KMS-11 (cell line): ENCODE data around the gene SANBR.

ENCODE experiments used
- H2AFZ ChIP-seq: fragments of 200-600 bp; sonication (generic); 2 replicates; pipeline ENCODE4 v1.6.1; 2016; ENCODE audit warnings: antibody characterized with exemption, mixed run types, low read depth
- H3K27ac ChIP-seq: fragments of 200-600 bp; sonication (generic); 2 replicates; pipeline ENCODE4 v1.6.1; 2016; ENCODE audit warnings: mild to moderate bottlenecking, mixed run types
- H3K27me3 ChIP-seq: fragments of 200-600 bp; sonication (generic); 2 replicates; pipeline ENCODE4 v1.6.1; 2017; ENCODE audit warnings: mild to moderate bottlenecking, low read depth, mixed run types, moderate library complexity; ENCODE audit not compliant: insufficient read depth
- H3K36me3 ChIP-seq: fragments of 200-600 bp; sonication (generic); 2 replicates; pipeline ENCODE4 v1.6.1; 2017; ENCODE audit warnings: mild to moderate bottlenecking, mixed run types; ENCODE audit not compliant: insufficient read depth
- H3K4me1 ChIP-seq: fragments of 200-600 bp; sonication (generic); 2 replicates; pipeline ENCODE4 v1.6.1; 2016; ENCODE audit warnings: mild to moderate bottlenecking, low read depth, mixed run types; ENCODE audit not compliant: poor library complexity, severe bottlenecking
- H3K4me2 ChIP-seq: fragments of 200-600 bp; sonication (generic); 2 replicates; pipeline ENCODE4 v1.7.0; 2016; ENCODE audit warnings: mild to moderate bottlenecking, mixed run types
- H3K4me3 ChIP-seq: fragments of 200-600 bp; sonication (generic); IDR thresholded peaks from 2 replicates; pipeline ENCODE4 v1.6.1; 2017; ENCODE audit warnings: low read depth, low read length, mixed read lengths; ENCODE audit not compliant: insufficient read depth
- H3K79me2 ChIP-seq: fragments of 200-600 bp; sonication (generic); 2 replicates; pipeline ENCODE4 v1.6.1; 2016; ENCODE audit warnings: low read depth, mixed run types; ENCODE audit not compliant: insufficient read depth
- H3K9ac ChIP-seq: fragments of 200-600 bp; sonication (generic); 2 replicates; pipeline ENCODE4 v1.6.1; 2016; ENCODE audit warnings: mild to moderate bottlenecking, mixed run types
- H4K20me1 ChIP-seq: fragments of 200-600 bp; sonication (generic); 2 replicates; pipeline ENCODE4 v1.6.1; 2016; ENCODE audit warnings: mild to moderate bottlenecking, mixed run types; ENCODE audit not compliant: insufficient read depth
- CTCF ChIP-seq: fragments of 200-600 bp; sonication (generic); conservative IDR thresholded peaks from 2 replicates; pipeline ENCODE4 v1.6.1; 2017; ENCODE audit warnings: low read depth, mild to moderate bottlenecking, antibody characterized with exemption, low read length, moderate library complexity, mixed read lengths

Gene SANBR

GRCh38 chr2:61017556-61018317, 47.9 kb upstream of the SANBR start, which contains the start of the genes PEX13 and PUS10:
TSS of gene PEX13 (plus strand) at chr2:61017720. CDS start at chr2:61017760, 40 bp downstream.
TSS of gene PUS10 (minus strand) at chr2:61018255. CDS start at chr2:61011890, 6,365 bp downstream.
- Histone ChIP-seq H3K4me3 (peak within 1 kb of the TSS; percentile 95), H4K20me1 (no peaks in the 10 kb centered on the region), H3K4me1 (peaks cover 28% of the 10 kb centered on the region), H3K4me2 (peak within 1 kb of the TSS; percentile 76), H2AFZ (peak within 1 kb of the TSS; percentile 62), H3K9ac (peak within 1 kb of the TSS; percentile 70; the same call in 1 of the 2 replicates), H3K79me2 (peaks cover 47% of the 10 kb centered on the region), H3K27ac (peak within 1 kb of the TSS; percentile 81), H3K27me3 (no peaks in the 10 kb centered on the region), H3K36me3 (no peaks in the 10 kb centered on the region)
- TF ChIP-seq CTCF = no peak

GRCh38 chr2:61018318-61018755, 47.3 kb upstream of the SANBR start:
- H3K27me3 ChIP-seq = no peaks in the 10 kb centered on the region
- H3K4me3 ChIP-seq = peak overlapping the region; percentile 95
- H3K4me2 ChIP-seq = peak overlapping the region; percentile 76
- peak overlapping the region; percentile 62 for H2AFZ ChIP-seq
- H3K27ac ChIP-seq = peak overlapping the region; percentile 81
- peaks cover 28% of the 10 kb centered on the region for H3K4me1 ChIP-seq
- peak overlapping the region; percentile 70; the same call in 1 of the 2 replicates for H3K9ac ChIP-seq
- TF ChIP-seq CTCF = no peak
- H3K36me3 ChIP-seq = no peaks in the 10 kb centered on the region
- H4K20me1 ChIP-seq = no peaks in the 10 kb centered on the region
- peaks cover 49% of the 10 kb centered on the region for H3K79me2 ChIP-seq

GRCh38 chr2:61018798-61019197, 46.9 kb upstream of the SANBR start:
- Histone ChIP-seq H3K4me3 (no peak overlapping the region), H3K4me1 (peaks cover 28% of the 10 kb centered on the region), H3K4me2 (peak overlapping the region; percentile 76), H3K79me2 (peaks cover 53% of the 10 kb centered on the region), H2AFZ (no peak overlapping the region), H3K27ac (peak overlapping the region; percentile 81; the same call in 1 of the 2 replicates), H4K20me1 (no peaks in the 10 kb centered on the region), H3K36me3 (no peaks in the 10 kb centered on the region), H3K27me3 (no peaks in the 10 kb centered on the region), H3K9ac (peak overlapping the region; percentile 70; the same call in 1 of the 2 replicates)
- no peak for TF ChIP-seq CTCF

- no peaks in the 10 kb centered on the region for H3K27me3 ChIP-seq
- H4K20me1 ChIP-seq = no peaks in the 10 kb centered on the region
- no peak overlapping the region for H2AFZ ChIP-seq
- H3K4me2 ChIP-seq = no peak overlapping the region
- no peaks in the 10 kb centered on the region for H3K36me3 ChIP-seq
- no peak for TF ChIP-seq CTCF
- no peak overlapping the region for H3K4me3 ChIP-seq
- H3K27ac ChIP-seq = no peak overlapping the region
- peaks cover 57% of the 10 kb centered on the region for H3K79me2 ChIP-seq
- peaks cover 19% of the 10 kb centered on the region for H3K4me1 ChIP-seq
- H3K9ac ChIP-seq = no peak overlapping the region
Observed at GRCh38 chr2:61021228-61021660, 44.4 kb upstream of the SANBR start.
